SJCRH30 (cell line): ENCODE measurements around the gene RNPS1. TPM values are rescaled to one million over a fixed set of nuclear protein-coding genes. Genes with fewer than 3 reads are reported as not detected.

Experiments used
- DNase-seq, 2 experiments: peaks; one replicate each; pipeline ENCODE4 v3.0.0-alpha.2; 2015 to 2020
- H3K27ac ChIP-seq: fragments of 250-450 bp; sonication (Bioruptor Pico); 2 replicates; pipeline ENCODE4 v1.5.1; 2020; ENCODE audit warnings: mild to moderate bottlenecking, moderate library complexity
- H3K27me3 ChIP-seq: fragments of 250-450 bp; sonication (Bioruptor Pico); 2 replicates; pipeline ENCODE4 v1.5.1; 2020; ENCODE audit warnings: mild to moderate bottlenecking, moderate library complexity
- H3K36me3 ChIP-seq: fragments of 250-450 bp; sonication (Bioruptor Pico); 2 replicates; pipeline ENCODE4 v1.5.1; 2020; ENCODE audit warnings: mild to moderate bottlenecking, moderate library complexity
- H3K4me1 ChIP-seq: fragments of 250-450 bp; sonication (Bioruptor Pico); 2 replicates; pipeline ENCODE4 v1.5.1; 2020; ENCODE audit warnings: mild to moderate bottlenecking, moderate library complexity
- H3K4me3 ChIP-seq: fragments of 250-450 bp; sonication (Bioruptor Pico); 2 replicates; pipeline ENCODE4 v1.5.1; 2020; ENCODE audit warnings: mild to moderate bottlenecking, moderate library complexity
- H3K9me3 ChIP-seq: fragments of 250-450 bp; sonication (Bioruptor Pico); replicated peaks from 2 replicates; pipeline ENCODE4 v1.5.1; 2020; ENCODE audit warnings: mild to moderate bottlenecking, moderate library complexity
- total RNA-seq: library from RNA; depleted of rRNA; stranded (reverse); fragments of >200 nt; shearing (Covaris generic); gene quantifications from 2 replicates; pipeline ENCODE4 v1.2.3, GENCODE V29; 2014

The RNPS1 gene
- total RNA-seq, 1 experiment from 2014 or later, result 310 TPM

DNA sequence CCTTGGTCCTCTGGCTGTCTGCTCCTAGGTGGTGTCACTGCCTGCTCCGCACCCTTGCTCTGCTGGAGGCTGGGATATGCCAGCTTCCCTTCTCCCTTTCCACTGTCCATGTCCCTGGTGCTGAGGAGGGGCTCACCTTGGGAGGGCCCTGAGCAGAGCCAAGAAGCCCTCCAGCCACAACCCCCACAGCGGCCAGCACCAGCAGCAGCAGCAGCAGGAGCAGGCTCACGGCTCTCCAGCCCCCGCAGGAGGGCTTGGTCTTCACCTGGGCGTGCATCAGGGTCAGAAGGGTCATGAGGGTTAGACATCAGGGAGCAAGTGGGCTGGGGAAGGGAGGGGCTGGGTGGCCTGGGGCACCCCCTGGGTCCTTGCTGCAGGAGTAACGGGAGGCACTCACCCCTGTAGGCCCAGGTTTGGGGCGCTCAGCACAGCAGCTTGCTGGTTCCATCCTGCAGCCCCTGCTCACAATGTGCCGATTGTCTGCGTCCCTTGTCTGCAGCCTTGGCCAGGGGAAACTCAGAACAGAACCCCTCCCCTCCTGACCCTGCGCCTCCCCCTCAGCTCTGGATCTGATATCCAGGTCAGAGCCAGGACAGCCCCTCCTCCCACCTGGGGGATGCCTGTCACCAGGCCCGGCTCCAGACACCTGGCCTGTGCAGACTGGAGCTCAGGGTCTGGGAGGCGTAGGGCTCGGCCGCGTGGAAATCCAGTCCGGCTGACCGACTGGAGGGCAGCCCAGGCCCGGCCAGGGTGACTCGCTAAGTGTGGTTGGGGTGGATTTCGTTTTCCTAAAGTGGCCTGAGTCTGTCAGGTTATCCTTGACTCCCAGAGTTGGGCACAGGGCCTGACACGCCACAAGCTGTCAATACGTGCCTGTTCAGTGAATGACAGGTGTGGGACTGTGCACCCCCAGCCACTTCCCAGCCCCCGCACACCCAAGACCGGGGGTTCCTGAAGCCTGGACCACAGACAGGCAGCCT lies 57.2 kb downstream of the RNPS1 start, which contains the start of gene BRICD5:
TSS of gene BRICD5 (minus strand) at position 478 of the 980 bp plus-strand sequence. CDS start at position 448, 30 bp downstream.
- Histone ChIP-seq H3K9me3 (no peaks in the 10 kb centered on the region), H3K4me1 (peaks cover 5% of the 10 kb centered on the region; the same call in 1 of the 2 replicates), H3K27ac (no peak within 1 kb of the TSS), H3K27me3 (no peaks in the 10 kb centered on the region), H3K36me3 (peaks cover 5% of the 10 kb centered on the region; the same call in 1 of the 2 replicates), H3K4me3 (no peak within 1 kb of the TSS)
- DNase-seq, result no peak

DNA sequence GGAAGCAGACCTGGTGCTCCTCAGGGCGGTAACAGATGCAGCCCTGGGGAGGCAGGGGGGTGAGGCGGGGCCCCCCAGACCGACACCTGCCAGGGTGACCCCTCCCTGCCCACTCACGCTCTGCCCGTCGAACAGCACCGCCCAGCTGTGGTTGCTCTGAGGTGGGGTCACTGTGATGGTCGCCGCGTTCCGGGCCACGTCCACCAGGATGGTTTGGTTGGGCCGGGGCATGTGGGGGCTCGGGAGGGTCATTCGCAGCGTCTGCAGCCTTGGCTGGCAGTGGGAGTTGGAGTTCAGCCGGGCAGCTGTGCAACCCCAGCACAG lies 58.0 kb downstream of the RNPS1 start:
- no peaks in the 10 kb centered on the region for H3K9me3 ChIP-seq
- peaks cover 5% of the 10 kb centered on the region; the same call in 1 of the 2 replicates for H3K4me1 ChIP-seq
- H3K27me3 ChIP-seq, result no peaks in the 10 kb centered on the region
- no peak overlapping the region for H3K4me3 ChIP-seq
- DNase-seq, result no peak
- peaks cover 5% of the 10 kb centered on the region; the same call in 1 of the 2 replicates for H3K36me3 ChIP-seq
- no peak overlapping the region for H3K27ac ChIP-seq

DNA sequence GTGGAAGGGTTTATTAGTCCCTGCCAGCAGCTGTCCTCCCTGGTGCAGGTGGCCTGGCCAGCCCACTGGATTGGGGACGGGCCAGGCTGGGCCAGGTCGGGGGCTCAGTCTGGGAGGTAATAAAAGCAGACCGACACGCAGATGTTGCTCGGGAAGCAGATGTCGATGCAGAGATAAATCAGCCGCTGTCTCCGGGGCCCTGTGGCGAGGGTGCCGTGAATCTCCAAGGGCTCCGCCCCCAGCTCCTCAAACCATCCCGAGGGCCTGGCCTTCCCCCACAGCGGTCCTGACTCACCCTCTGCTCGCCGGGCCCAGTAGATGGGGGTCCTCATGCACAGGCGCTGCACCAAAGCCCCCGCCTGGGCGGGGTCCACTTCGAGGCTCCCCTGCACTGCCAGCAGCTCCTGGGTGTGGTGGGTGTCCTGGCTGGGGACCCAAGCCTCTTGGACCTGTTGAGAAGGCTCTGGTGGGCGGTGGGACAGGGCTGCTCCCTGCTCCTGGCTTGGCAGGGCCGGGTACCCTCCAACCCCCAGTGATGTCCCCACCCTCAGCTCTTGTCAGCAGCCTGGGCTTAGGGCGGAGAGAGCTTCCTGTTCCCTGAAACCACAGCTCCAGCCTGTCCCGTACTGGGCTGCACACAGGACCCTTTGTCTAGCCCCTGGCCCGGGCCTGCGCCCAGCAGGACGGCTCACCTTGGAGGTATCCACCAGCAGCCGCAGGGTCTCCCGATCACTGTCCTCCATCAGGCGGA lies 58.5 kb downstream of the RNPS1 start:
- no peak overlapping the region for H3K27ac ChIP-seq
- DNase-seq, result no peak
- no peaks in the 10 kb centered on the region for H3K27me3 ChIP-seq
- peaks cover 5% of the 10 kb centered on the region; the same call in 1 of the 2 replicates for H3K4me1 ChIP-seq
- no peak overlapping the region for H3K4me3 ChIP-seq
- H3K36me3 ChIP-seq, result peaks cover 5% of the 10 kb centered on the region; the same call in 1 of the 2 replicates
- H3K9me3 ChIP-seq, result no peaks in the 10 kb centered on the region

DNA sequence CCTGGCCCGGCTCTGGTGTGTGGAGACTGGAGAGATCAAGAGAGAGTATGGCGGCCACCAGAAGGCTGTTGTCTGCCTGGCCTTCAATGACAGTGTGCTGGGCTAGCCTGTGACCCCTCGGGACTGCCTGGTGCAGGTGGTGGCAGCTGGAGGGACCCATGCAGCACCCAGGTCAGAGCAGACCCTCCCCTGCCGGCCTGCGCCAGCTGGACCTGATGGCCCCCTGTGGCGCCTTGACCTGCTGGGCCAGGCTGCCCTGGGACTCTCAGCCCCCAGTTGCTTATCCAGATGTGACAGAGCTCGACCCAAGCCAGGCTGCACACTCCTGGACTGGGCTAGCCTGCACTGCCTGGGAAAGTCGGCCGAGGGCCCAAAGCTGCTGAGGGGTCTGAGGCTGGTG lies 59.2 kb downstream of the RNPS1 start:
- no peaks in the 10 kb centered on the region for H3K27me3 ChIP-seq
- no peak for DNase-seq
- H3K9me3 ChIP-seq, result no peaks in the 10 kb centered on the region
- H3K4me1 ChIP-seq, result peaks cover 5% of the 10 kb centered on the region; the same call in 1 of the 2 replicates
- H3K36me3 ChIP-seq, result peaks cover 5% of the 10 kb centered on the region; the same call in 1 of the 2 replicates
- no peak overlapping the region for H3K4me3 ChIP-seq
- no peak overlapping the region for H3K27ac ChIP-seq

DNA sequence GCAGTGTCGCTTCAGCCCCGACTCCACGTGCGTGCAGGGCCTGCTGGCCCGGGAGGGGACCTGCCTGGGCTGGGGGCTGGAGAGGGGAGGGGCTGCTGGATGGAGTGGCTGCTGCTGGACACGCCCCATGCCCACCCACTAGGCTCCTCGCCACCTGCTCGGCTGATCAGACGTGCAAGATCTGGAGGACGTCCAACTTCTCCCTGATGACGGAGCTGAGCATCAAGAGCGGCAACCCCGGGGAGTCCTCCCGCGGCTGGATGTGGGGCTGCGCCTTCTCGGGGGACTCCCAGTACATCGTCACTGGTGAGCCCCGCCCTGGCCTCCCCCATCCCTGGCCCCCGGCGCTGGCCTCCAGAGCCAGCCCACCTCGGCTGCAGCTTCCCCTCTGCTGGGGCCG lies 59.6 kb downstream of the RNPS1 start:
- no peaks in the 10 kb centered on the region for H3K27me3 ChIP-seq
- H3K27ac ChIP-seq, result no peak overlapping the region
- no peak for DNase-seq
- H3K4me1 ChIP-seq, result peaks cover 3% of the 10 kb centered on the region; the same call in 1 of the 2 replicates
- no peak overlapping the region for H3K4me3 ChIP-seq
- no peaks in the 10 kb centered on the region for H3K9me3 ChIP-seq
- peaks cover 5% of the 10 kb centered on the region; the same call in 1 of the 2 replicates for H3K36me3 ChIP-seq

DNA sequence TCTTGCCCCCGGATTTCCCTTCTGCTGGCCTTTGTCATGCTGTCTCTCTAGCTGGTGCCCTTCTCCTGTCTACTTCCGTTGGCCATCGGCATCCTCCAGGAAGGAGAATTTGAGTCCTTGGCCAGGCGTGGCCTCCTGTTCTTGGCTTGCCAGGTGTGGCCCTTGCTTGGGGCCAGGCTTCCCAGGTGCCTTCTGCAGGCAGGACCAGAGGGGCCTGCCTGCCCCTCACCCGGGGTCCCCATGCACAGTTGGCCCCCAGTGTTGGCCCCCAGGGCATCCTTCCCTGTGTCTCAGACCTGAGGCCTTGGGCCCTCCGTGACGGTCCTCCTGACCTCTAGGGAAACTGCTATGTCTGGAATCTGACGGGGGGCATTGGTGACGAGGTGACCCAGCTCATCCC lies 60.1 kb downstream of the RNPS1 start:
- Histone ChIP-seq H3K4me1 (no peaks in the 10 kb centered on the region; the same call in 1 of the 2 replicates), H3K27me3 (no peaks in the 10 kb centered on the region), H3K4me3 (no peak overlapping the region), H3K9me3 (no peaks in the 10 kb centered on the region), H3K36me3 (peaks cover 5% of the 10 kb centered on the region; the same call in 1 of the 2 replicates), H3K27ac (no peak overlapping the region)
- DNase-seq, result no peak

DNA sequence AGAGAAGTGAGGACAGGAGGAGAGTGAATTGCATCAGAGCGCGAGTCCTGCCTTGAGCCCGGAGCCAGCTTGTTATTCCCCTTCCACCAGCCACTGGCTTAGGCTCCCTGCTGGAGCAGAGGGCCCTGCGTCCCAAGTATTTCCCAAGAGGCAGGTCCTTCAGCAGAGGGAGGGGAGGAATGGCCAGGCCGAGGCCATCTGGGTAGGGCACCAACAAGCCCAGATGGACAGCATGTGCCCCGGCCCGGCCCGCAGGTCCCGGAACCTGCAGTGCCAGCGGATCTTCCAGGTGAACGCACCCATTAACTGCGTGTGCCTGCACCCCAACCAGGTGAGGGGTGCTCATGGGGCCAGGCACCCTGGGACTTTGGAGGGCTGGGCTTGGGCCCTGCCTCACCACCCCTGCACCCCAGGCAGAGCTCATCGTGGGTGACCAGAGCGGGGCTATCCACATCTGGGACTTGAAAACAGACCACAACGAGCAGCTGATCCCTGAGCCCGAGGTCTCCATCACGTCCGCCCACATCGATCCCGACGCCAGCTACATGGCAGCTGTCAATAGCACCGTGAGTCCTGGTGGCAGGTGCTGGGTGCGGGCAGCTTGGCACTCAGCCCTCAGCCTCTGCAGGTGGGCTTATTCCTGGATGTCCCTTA lies 61.0 kb downstream of the RNPS1 start:
- Histone ChIP-seq H3K27me3 (no peaks in the 10 kb centered on the region), H3K4me3 (no peak overlapping the region), H3K9me3 (no peaks in the 10 kb centered on the region), H3K36me3 (peaks cover 3% of the 10 kb centered on the region; the same call in 1 of the 2 replicates), H3K27ac (no peak overlapping the region), H3K4me1 (no peaks in the 10 kb centered on the region)
- DNase-seq, result no peak

DNA sequence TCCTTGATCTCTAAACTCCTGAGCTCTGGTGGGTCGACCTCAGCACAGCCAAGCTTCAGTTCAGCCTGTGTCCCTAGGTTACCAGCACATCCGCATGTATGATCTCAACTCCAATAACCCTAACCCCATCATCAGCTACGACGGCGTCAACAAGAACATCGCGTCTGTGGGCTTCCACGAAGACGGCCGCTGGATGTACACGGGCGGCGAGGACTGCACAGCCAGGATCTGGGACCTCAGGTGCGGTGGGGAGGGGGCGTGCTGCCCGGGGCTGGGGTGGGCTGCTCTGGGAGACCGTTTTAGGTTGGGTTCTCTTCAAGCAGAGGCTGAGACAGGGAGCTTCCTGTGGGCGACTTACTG lies 61.5 kb downstream of the RNPS1 start:
- Histone ChIP-seq H3K9me3 (no peaks in the 10 kb centered on the region), H3K4me1 (no peaks in the 10 kb centered on the region), H3K27me3 (no peaks in the 10 kb centered on the region), H3K27ac (no peak overlapping the region), H3K36me3 (peaks cover 3% of the 10 kb centered on the region; the same call in 1 of the 2 replicates), H3K4me3 (no peak overlapping the region)
- DNase-seq, result no peak

DNA sequence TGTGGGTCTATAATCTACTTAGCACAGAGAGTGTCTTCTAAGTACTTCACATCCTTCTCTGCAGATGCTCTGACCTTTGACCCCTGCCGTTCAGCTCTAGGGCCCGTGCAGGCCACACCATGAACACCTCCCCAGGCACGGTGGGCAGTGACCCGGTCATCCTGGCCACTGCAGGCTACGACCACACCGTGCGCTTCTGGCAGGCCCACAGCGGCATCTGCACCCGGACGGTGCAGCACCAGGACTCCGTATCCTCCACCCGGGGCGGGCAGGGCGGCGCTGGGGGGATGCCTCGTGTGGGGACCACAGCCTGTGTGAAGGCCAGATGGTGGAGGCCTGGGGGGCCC lies 62.0 kb downstream of the RNPS1 start:
- DNase-seq, result no peak
- Histone ChIP-seq H3K27ac (no peak overlapping the region; the same call in 1 of the 2 replicates), H3K27me3 (no peaks in the 10 kb centered on the region), H3K4me1 (no peaks in the 10 kb centered on the region), H3K4me3 (peak overlapping the region; percentile 99), H3K9me3 (no peaks in the 10 kb centered on the region), H3K36me3 (peaks cover 3% of the 10 kb centered on the region; the same call in 1 of the 2 replicates)

DNA sequence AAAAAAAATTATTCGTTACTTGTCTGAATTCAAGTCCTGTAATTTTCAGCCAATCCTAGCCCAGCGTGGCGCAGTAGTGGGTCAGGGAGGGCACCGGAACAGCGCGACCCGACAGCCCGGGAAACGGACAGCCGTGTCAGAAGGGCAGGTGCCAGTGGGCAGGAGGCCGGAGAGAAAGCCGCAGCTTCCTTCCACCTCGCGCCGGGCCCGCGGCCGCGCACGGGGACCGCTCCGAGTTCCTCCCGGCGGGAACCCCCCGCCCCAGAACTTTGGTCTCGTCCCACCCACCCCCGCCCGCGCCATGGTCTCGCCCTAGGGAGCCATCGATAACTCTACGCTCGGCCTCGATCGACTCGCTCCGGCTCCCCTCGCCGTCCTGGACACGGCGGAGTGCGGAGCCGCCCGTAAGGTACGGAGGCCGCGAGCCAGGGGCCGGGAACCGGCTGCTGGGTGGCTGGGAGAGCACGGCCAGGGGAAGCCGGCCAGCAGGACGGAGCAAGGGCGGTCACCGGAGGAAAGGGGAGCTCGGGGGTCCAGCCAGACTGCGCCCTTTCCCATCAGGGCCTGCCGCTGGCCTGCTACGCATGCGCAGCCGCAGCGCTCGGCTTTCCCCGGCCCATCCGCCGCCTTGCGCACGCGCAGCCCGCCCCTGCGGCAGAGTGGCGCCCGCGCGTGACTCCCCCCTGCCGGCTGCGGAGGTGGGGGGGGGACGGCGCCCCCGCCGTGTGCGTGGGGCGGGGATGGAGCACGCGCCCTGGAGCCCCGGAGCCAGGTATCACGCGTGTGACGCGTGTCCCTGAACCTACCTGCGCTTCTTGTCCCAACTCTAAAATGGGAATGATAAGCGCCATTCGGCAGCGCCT lies 62.6 kb downstream of the RNPS1 start, which contains the start of gene MLST8:
TSS of gene MLST8 (plus strand) at position 351 of the 863 bp plus-strand sequence. CDS start 632 bp downstream, outside the sequence.
- peaks cover 3% of the 10 kb centered on the region; the same call in 1 of the 2 replicates for H3K36me3 ChIP-seq
- peak; percentile 77 to 86 for DNase-seq
- peak within 1 kb of the TSS; percentile 99 for H3K4me3 ChIP-seq
- H3K4me1 ChIP-seq, result no peaks in the 10 kb centered on the region
- no peaks in the 10 kb centered on the region for H3K9me3 ChIP-seq
- peak within 1 kb of the TSS; percentile 90 for H3K27ac ChIP-seq
- no peaks in the 10 kb centered on the region for H3K27me3 ChIP-seq

DNA sequence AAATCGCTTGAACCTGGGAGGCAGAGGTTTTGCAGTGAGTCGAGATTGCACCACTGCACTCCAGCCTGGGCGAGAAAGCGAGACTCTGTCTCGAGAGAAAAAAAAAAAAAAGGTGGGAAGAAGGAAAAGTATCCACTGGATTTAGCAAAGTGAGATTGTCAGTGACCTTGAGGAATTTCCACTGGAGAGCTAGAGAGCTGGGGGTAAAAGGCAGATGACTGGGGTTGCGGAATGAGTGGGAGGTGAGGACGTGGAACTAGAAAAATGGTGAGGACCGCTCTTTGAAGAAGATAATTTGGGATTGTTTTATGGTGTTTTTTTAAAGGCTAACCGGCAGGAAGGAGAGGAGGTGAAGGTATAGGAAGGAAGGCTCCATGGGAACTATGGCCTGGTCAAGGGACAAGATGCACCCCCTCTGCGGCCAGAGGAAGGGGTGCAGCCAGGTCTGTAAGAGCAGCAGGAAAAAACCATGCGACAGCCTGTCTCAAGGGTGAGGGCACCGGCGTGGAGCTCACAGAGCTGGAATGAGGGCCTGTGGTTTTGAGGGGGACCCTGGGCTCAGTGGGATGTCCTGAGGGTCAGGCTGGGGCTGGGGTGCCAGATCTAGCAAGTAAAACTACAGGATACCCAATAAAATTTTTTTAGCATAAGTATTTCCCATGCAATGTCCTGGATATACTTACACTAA lies 63.4 kb downstream of the RNPS1 start:
- H3K36me3 ChIP-seq, result peaks cover 3% of the 10 kb centered on the region; the same call in 1 of the 2 replicates
- H3K4me3 ChIP-seq, result peak overlapping the region; percentile 99
- no peaks in the 10 kb centered on the region for H3K4me1 ChIP-seq
- H3K27me3 ChIP-seq, result no peaks in the 10 kb centered on the region
- H3K27ac ChIP-seq, result peak overlapping the region; percentile 90
- no peaks in the 10 kb centered on the region for H3K9me3 ChIP-seq
- DNase-seq, result peak in 1 of 2 experiments; percentile 33
